Measurements from ENCODE around the gene GRK6. TPM values are rescaled to one million over a fixed set of nuclear protein-coding genes. Genes with fewer than 3 reads are reported as not detected.

The GRK6 gene
- total RNA-seq, 2 donors from 2014 or later = 38.0 to 64.4 TPM

DNA sequence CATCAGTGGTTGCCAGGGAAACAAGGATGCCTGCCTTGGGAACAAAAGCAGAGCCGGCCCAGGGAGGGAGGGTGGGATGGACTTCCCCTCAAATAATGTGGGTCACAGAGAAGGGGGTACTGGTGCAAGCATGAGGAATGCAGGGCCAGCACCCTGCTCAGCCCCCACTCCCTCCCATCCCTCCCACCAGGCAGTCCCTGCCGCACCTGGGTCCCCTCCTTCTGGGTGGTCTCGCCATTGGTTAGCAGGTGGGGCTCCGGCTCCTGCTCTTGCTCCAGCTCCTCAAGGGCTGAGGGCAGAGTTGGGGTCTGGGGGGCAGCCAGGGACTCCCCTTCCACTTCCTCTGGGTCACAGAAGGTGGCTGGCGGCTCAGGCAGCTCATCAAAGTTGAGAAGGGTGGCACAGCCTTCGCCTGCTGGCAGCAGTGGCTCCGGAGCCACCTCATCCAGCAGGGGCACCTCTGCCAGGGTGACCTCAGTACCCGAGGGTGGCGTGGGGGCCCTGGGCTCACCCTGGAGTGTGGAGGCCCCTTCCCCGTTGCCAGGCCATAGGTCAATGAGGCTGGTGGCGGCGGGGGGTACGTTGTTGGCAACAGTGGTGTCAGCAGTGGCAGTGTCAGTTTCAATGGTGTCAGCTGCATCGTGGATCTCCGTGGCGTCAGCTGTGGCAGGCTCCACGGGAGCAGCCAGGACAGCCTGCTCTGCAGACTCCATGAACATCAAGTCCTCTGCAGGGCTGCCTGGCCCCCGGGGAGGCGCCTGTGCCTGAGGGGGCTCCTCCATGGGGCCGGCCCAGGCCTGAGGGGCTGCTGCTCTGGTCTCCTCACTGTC is 31.6 kb downstream of the GRK6 start:
- no peaks in the 10 kb centered on the region for H3K36me3 ChIP-seq
- intact Hi-C loops (cut with DNase I) = loop anchor here (5.0 kb wide), 1 partner anchor 44 kb away; no protein-coding TSS in a partner anchor

DNA sequence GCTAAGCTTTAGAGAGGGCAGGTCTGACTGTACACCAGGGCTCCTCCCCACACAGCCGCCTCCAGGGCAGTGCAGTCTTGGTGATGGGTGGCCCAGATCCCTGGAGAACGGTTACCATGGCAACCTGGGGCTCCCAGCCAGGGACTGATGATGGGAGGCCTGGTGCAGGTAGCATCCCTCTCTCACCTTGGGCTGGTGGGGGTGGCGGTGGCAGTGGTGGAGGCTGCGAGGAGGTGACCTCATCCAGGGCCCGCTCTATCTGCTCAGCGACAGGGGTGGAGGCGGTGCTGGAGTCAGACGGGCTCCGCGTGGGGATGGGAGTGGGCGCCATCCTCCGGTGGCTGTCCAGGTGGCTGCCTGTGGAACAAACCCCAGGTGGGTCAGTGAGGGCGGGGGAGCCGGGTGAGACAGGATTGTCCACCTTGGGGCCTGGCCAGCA is 32.5 kb downstream of the GRK6 start:
- peaks cover 3% of the 10 kb centered on the region for H3K4me1 ChIP-seq
- no peak overlapping the region for H3K4me3 ChIP-seq
- TF ChIP-seq CTCF (IDR thresholded peaks at IDR 0.05) = no peak
- no peak for DNase-seq
- H3K9me3 ChIP-seq = no peaks in the 10 kb centered on the region
- H3K9ac ChIP-seq (ENCODE audit: low read depth in 2 of 2, low read length in 2 of 2) = no peak overlapping the region
- no peak overlapping the region for H3K27ac ChIP-seq
- H3K27me3 ChIP-seq = no peaks in the 10 kb centered on the region
- intact Hi-C loops (cut with DNase I) = loop anchor here (5.0 kb wide), 1 partner anchor 43 kb away; no protein-coding TSS in a partner anchor
- H3K36me3 ChIP-seq = no peaks in the 10 kb centered on the region

More for the DNA sequence above, 31.6 kb downstream of the GRK6 start:
- no peak for TF ChIP-seq CTCF (IDR thresholded peaks at IDR 0.05)
- no peak overlapping the region for H3K27ac ChIP-seq
- H3K27me3 ChIP-seq = no peaks in the 10 kb centered on the region
- peak overlapping the region in 1 of 2 donors; percentile 35 for H3K9ac ChIP-seq (ENCODE audit: low read depth in 2 of 2, low read length in 2 of 2)
- peaks cover 7% of the 10 kb centered on the region for H3K4me1 ChIP-seq
- no peaks in the 10 kb centered on the region for H3K9me3 ChIP-seq
- DNase-seq = no peak
- no peak overlapping the region for H3K4me3 ChIP-seq

DNA sequence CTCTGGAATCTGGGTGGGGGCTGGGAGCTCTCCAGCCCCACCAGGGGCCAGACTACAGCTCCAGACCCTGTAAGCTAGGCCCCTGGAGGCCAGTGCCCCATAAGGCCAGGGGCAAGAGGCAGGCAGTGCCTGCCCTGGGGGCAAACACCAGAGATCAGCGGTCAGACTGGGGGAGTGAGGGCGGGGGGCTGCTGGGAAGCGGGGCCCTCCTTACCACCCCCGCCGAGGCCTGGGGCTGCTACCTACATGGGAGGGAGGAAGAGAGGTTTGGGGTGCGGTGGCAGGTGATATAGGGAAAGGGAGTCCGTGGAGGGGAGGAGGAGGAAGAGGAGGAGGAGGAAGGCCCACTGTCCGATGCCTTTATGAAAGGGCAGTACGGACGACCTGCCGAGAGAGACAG is 32.9 kb downstream of the GRK6 start:
- H3K27me3 ChIP-seq = no peaks in the 10 kb centered on the region
- H3K9me3 ChIP-seq = no peaks in the 10 kb centered on the region
- TF ChIP-seq CTCF (IDR thresholded peaks at IDR 0.05) = no peak
- intact Hi-C loops (cut with DNase I) = loop anchor here (5.0 kb wide), 1 partner anchor 43 kb away; no protein-coding TSS in a partner anchor
- H3K4me3 ChIP-seq = no peak overlapping the region
- no peak for DNase-seq
- H3K27ac ChIP-seq = no peak overlapping the region
- no peaks in the 10 kb centered on the region for H3K36me3 ChIP-seq
- H3K4me1 ChIP-seq = no peaks in the 10 kb centered on the region
- no peak overlapping the region for H3K9ac ChIP-seq (ENCODE audit: low read depth in 2 of 2, low read length in 2 of 2)

- TF ChIP-seq CTCF (IDR thresholded peaks at IDR 0.05) = no peak
- Histone ChIP-seq H3K36me3 (no peaks in the 10 kb centered on the region), H3K27me3 (no peaks in the 10 kb centered on the region), H3K9me3 (no peaks in the 10 kb centered on the region), H3K4me3 (no peak overlapping the region), H3K4me1 (no peaks in the 10 kb centered on the region), H3K27ac (no peak overlapping the region), H3K9ac (ENCODE audit: low read depth in 2 of 2, low read length in 2 of 2) (no peak overlapping the region)
- intact Hi-C loops (cut with DNase I) = loop anchor here (5.0 kb wide), 1 partner anchor 42 kb away; no protein-coding TSS in a partner anchor
- DNase-seq = no peak
These were observed 33.5 kb downstream of the GRK6 start for GRCh38 chr5:177459819-177460628.

GRCh38 chr5:177462021-177462670 is 35.7 kb downstream of the GRK6 start:
- Histone ChIP-seq H3K36me3 (no peaks in the 10 kb centered on the region), H3K9me3 (no peaks in the 10 kb centered on the region), H3K9ac (ENCODE audit: low read depth in 2 of 2, low read length in 2 of 2) (no peak overlapping the region), H3K4me3 (no peak overlapping the region), H3K27ac (no peak overlapping the region), H3K4me1 (no peaks in the 10 kb centered on the region), H3K27me3 (no peaks in the 10 kb centered on the region)
- DNase-seq = no peak
- no peak for TF ChIP-seq CTCF (IDR thresholded peaks at IDR 0.05)
- intact Hi-C loops (cut with DNase I) = no loop called here
